SJCRH30 (cell line): ENCODE results near the gene HTR3C. TPM values are rescaled to one million over a fixed set of nuclear protein-coding genes. Genes with fewer than 3 reads are reported as not detected.
"Not testable (repeated sequence)": the region's sequence is repeated elsewhere in the genome, so short reads cannot be mapped to it uniquely, and the experiment has no call there.

Experiments used
- DNase-seq, 2 experiments: peaks; one replicate each; pipeline ENCODE4 v3.0.0-alpha.2; 2015 to 2020
- H3K27ac ChIP-seq: fragments of 250-450 bp; sonication (Bioruptor Pico); 2 replicates; pipeline ENCODE4 v1.5.1; 2020; ENCODE audit warnings: mild to moderate bottlenecking, moderate library complexity
- H3K27me3 ChIP-seq: fragments of 250-450 bp; sonication (Bioruptor Pico); 2 replicates; pipeline ENCODE4 v1.5.1; 2020; ENCODE audit warnings: mild to moderate bottlenecking, moderate library complexity
- H3K36me3 ChIP-seq: fragments of 250-450 bp; sonication (Bioruptor Pico); 2 replicates; pipeline ENCODE4 v1.5.1; 2020; ENCODE audit warnings: mild to moderate bottlenecking, moderate library complexity
- H3K4me1 ChIP-seq: fragments of 250-450 bp; sonication (Bioruptor Pico); 2 replicates; pipeline ENCODE4 v1.5.1; 2020; ENCODE audit warnings: mild to moderate bottlenecking, moderate library complexity
- H3K4me3 ChIP-seq: fragments of 250-450 bp; sonication (Bioruptor Pico); 2 replicates; pipeline ENCODE4 v1.5.1; 2020; ENCODE audit warnings: mild to moderate bottlenecking, moderate library complexity
- H3K9me3 ChIP-seq: fragments of 250-450 bp; sonication (Bioruptor Pico); replicated peaks from 2 replicates; pipeline ENCODE4 v1.5.1; 2020; ENCODE audit warnings: mild to moderate bottlenecking, moderate library complexity
- total RNA-seq: library from RNA; depleted of rRNA; stranded (reverse); fragments of >200 nt; shearing (Covaris generic); gene quantifications from 2 replicates; pipeline ENCODE4 v1.2.3, GENCODE V29; 2014; rRNA removed

Gene HTR3C, protein sequence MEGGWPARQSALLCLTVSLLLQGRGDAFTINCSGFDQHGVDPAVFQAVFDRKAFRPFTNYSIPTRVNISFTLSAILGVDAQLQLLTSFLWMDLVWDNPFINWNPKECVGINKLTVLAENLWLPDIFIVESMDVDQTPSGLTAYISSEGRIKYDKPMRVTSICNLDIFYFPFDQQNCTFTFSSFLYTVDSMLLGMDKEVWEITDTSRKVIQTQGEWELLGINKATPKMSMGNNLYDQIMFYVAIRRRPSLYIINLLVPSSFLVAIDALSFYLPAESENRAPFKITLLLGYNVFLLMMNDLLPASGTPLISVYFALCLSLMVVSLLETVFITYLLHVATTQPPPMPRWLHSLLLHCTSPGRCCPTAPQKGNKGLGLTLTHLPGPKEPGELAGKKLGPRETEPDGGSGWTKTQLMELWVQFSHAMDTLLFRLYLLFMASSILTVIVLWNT
- not detected in 2 replicates for total RNA-seq

DNA sequence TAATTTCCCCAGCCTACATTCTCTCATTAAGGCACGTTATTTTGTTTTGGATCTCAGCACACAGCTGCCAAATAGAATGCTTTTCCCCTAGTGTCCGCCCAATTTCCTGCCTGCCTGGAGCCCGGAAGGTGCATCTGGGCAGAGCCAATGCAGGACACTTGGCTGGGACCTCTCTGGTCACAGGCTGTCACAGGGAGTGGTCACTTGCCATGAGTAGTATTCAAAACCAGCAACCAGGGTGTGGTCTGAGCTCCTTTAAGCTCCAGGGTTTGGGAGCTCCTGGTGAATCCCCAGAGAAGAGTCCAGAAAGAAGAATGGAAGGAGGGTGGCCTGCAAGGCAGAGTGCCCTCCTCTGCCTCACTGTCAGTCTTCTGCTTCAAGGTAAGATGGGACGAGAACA, at the start of gene HTR3C:
Gene HTR3C, plus strand, starts transcription at position 281 of the 400 bp plus-strand sequence. Its CDS starts 34 bp downstream, at position 315.
- no peak within 1 kb of the TSS for H3K4me3 ChIP-seq
- H3K27me3 ChIP-seq: no peaks in the 10 kb centered on the region
- no peaks in the 10 kb centered on the region for H3K36me3 ChIP-seq
- no peak within 1 kb of the TSS for H3K27ac ChIP-seq
- H3K9me3 ChIP-seq: no peaks in the 10 kb centered on the region
- DNase-seq: no peak
- no peaks in the 10 kb centered on the region for H3K4me1 ChIP-seq

DNA sequence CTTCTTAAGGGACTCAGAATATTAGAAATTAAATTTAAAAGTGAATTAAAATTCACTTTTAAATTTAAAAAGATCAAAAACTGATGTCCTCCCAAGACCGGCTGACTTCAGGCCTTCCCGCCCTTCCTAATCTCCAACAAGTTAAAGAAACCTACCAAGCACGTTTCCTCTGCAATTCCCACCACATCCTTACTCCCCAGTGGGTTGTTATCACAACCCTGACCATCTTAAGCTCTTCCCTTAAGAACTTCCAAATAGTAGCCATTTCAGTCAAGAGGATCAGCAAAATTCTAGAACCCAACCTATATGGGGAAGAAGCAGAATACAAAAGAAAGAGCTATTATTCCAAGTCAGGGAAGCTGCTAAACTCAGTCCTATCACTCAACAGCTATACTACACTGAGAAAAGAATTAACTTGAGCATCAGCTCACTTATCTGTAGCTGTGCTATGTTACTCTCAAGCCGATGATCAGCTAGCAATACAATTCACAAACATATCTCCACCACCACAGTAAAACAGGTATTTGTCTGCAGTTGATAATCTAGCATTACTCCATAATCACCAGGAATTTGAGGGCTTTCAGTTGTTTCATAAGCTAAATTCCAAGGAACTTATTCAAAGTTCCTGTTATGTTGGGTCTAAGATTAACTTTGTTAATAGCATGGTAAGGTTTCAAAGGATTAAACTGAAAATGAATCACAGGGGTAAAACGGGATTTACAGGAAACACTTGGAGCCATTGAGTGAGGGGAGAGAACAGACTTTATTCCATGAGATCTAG, 49.5 kb upstream of the HTR3C start:
- Histone ChIP-seq H3K4me1 (peaks cover 2% of the 10 kb centered on the region; the same call in 1 of the 2 replicates), H3K27ac (no peak overlapping the region), H3K36me3 (no peaks in the 10 kb centered on the region), H3K27me3 (no peaks in the 10 kb centered on the region), H3K9me3 (no peaks in the 10 kb centered on the region; the same call in 1 of the 2 replicates), H3K4me3 (no peak overlapping the region)
- DNase-seq: no peak

DNA sequence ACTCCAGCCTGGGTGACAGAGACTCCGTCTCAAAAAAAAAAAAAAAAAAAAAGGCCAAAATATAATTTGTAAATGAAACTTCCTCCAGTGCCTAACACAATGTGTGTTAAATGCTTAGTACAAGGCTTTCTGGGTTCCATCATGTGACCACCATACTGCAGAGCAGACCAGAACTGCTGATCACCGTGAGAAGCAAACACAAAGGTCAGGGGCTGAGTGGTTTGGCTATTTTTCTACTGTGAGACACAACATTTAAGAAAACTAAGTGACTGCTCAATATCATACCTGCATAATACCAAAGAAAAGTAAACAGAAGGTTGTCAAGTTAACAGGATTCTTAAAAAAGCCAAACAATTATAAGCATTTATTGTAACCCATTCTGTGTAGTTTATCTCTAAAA, 48.4 kb upstream of the HTR3C start:
- Histone ChIP-seq H3K4me1 (peaks cover 2% of the 10 kb centered on the region; the same call in 1 of the 2 replicates), H3K36me3 (0 out of 2 replicates have a peak, but pooled peaks cover 5% of the 10 kb centered on the region), H3K9me3 (no peaks in the 10 kb centered on the region; the same call in 1 of the 2 replicates), H3K27ac (no peak overlapping the region), H3K27me3 (no peaks in the 10 kb centered on the region), H3K4me3 (no peak overlapping the region)
- no peak for DNase-seq

DNA sequence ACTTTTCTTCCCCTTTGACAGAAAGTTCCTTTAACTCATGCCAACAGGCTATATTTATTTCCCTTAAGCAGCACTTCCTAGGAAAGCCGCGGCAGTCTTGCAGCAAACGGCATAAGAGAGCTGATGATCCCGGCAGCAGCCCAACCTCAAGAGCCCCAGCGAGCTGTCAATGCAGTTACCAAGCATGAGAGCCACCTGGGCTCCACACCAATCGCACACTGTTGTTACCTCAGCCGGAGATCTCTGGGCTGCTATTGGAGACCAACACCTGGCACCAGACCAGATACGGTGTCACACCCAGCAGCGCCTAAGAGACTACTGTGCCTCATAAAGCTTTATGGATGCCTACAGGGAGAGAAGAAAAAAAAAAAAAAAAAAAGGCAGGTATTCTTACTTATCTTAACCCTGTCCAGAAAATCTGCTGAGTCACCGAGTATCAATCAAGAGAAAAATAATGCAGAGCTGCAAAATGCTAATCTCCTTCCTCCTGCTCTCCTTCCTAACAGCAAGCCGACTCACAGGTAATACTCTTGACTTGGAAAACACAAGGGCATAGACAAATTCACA, 46.8 kb upstream of the HTR3C start:
- no peak for DNase-seq

DNA sequence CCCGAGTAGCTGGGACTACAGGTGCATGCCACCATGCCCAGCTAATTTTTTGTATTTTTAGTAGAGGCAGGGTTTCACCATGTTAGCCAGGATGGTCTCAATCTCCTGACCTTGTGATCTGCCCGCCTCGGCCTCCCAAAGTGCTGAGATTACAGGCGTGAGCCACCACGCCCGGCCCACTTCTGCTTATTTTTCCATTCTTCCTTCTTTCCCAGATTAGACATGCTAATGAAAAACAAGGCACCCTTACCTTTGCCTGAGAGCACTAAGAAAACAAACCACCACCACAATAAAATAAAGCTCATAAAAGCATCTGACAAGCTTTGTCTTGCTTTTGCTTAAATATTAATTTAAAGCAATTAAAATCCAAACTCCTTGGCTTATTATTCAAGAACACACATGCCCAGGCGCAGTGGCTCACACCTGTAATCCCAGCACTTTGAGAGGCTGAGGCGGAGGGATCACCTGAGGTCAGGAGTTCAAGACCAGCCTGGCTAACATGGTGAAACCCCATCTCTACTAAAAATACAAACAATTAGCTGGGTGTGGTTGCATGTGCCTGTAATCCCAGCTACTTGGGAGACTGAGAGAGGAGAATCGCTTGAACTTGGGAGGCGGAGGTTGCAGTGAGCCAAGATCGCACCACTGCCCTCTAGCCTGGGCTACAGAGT, 45.6 kb upstream of the HTR3C start:
- not testable (repeated sequence) for H3K36me3 ChIP-seq, H3K4me1 ChIP-seq, H3K4me3 ChIP-seq, DNase-seq, H3K9me3 ChIP-seq, H3K27me3 ChIP-seq, H3K27ac ChIP-seq

More for the DNA sequence above, 46.8 kb upstream of the HTR3C start:
- 0 out of 2 replicates have a peak, but pooled peaks cover 8% of the 10 kb centered on the region for H3K36me3 ChIP-seq
- H3K27me3 ChIP-seq: no peaks in the 10 kb centered on the region
- peaks cover 2% of the 10 kb centered on the region; the same call in 1 of the 2 replicates for H3K4me1 ChIP-seq
- no peak overlapping the region for H3K27ac ChIP-seq
- no peaks in the 10 kb centered on the region; the same call in 1 of the 2 replicates for H3K9me3 ChIP-seq
- H3K4me3 ChIP-seq: no peak overlapping the region

DNA sequence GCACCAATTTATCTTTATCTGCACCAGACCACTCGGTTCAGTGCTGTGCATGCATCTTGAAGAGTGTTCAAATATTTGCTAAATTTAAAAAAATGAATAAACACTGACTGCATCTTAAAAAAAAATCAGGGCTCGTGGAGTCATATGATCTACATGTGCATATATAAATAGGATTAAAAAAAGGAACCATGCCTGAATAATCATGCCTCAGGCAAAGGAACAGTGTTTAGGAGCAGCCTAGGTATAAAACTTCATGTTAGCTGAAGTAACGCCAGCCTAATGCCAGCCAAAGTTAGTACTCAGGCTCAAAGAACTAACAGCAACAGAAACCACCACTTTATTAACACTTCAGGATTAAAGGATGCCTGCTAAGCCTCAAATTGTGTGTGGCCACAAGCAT, 44.7 kb upstream of the HTR3C start:
- DNase-seq: no peak
- H3K4me1 ChIP-seq: peaks cover 2% of the 10 kb centered on the region; the same call in 1 of the 2 replicates
- H3K9me3 ChIP-seq: no peaks in the 10 kb centered on the region; the same call in 1 of the 2 replicates
- no peak overlapping the region for H3K27ac ChIP-seq
- H3K4me3 ChIP-seq: no peak overlapping the region
- H3K27me3 ChIP-seq: no peaks in the 10 kb centered on the region
- 0 out of 2 replicates have a peak, but pooled peaks cover 10% of the 10 kb centered on the region for H3K36me3 ChIP-seq

DNA sequence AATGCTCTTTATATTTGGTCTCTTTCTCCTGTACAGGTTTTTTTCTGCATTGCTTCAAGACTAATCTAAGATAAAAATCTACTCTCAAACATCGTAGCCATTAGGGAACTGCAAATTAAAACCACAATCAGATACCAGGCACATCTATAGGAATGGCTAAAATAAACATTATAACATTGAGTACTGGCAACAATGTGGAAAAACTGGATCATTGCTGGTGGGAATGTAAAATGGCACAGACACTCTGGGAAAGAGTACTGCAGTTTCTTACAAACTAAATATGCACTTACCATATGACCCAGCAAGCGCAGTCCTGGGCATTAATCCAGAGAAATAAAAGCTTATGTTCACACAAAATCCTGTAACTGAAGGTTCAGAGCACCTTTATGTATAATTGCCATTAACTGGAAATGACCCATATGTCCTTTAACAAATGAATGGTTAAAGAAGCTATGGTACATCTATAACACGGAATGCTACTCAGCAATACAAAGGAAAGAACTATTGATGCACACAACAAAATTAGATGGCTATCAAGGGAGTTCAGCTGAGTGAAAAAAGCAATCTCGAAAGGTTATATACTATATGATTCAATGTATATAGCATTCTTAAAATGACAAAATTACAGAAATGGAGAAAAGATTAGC, 41.5 kb upstream of the HTR3C start:
- Histone ChIP-seq H3K9me3 (no peaks in the 10 kb centered on the region), H3K4me1 (no peaks in the 10 kb centered on the region; the same call in 1 of the 2 replicates), H3K36me3 (0 out of 2 replicates have a peak, but pooled peaks cover 10% of the 10 kb centered on the region), H3K27me3 (no peaks in the 10 kb centered on the region), H3K4me3 (no peak overlapping the region), H3K27ac (no peak overlapping the region)
- no peak for DNase-seq

DNA sequence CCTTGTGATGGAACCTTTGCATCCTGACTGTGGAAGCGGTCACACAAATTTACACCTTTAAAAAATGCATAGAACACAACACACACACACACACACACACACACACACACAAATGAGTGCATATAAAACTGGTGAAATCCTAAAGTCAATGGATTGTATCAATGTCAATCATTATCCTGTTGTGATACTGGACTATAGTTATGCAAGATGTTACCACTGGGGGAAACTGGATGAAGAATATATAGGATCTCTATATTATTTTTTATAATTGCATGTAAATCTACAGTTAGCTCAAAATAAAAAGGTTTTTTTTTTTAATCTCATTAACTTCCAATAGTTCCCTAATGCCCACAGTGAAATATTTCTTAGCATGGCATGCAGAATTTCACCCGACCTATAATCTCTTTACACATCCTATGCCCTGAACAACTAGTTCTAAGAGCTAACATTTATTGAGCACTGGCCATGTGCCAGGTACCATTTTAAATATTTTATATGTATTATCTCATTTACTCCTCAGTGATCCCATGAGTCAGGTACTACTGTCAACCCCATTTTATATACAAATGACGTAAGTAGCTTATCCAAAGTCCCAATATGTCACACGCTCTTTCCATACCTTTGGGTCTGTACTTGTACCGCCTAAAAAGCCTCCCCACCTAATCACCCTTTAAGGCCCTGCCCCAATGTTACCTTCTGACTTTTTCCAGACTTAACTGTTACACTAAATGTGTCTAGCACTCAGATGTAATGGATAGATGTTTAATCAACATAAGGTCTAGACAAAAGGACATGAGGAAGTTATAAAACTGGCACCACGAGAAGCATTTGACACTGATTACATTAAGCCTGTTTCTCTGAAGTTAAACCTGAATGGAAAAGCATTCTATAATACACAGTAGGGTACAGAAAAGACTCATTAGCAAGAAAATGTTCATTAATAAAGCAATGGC, 40.6 kb upstream of the HTR3C start:
- H3K4me1 ChIP-seq: no peaks in the 10 kb centered on the region; the same call in 1 of the 2 replicates
- no peaks in the 10 kb centered on the region for H3K27me3 ChIP-seq
- H3K36me3 ChIP-seq: 0 out of 2 replicates have a peak, but pooled peaks cover 10% of the 10 kb centered on the region
- H3K9me3 ChIP-seq: no peaks in the 10 kb centered on the region
- DNase-seq: no peak
- no peak overlapping the region for H3K4me3 ChIP-seq
- no peak overlapping the region for H3K27ac ChIP-seq

DNA sequence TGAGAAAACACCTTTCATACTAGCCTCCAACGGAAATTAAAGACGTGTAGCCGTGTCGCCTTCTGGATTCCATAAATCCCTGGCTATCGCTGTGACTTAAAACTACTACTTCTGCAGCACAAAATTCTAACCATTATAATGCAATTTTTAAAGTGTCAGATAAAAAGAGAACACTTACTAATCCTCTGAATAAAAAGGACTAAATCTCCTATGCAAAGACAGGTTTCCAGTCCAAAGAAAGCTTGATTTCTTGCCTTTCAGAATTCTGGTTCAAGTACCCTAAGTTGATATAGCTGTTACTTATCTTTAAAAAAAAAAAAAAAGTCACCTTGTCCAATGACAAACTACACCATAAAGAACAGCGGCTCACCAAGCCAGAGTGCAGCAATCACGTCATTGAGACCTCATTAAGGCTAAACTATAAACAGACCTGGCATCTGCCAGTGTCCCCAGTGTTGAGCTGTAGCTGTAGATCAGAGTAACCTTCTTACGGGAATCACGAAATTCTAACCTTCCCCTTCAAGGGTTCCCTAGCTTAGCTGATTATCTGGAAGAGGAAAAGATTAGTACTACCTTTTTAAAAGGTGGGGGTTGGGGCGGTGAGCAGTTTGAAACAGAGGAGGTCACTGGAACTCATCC, 37.3 kb upstream of the HTR3C start:
- Histone ChIP-seq H3K27me3 (no peaks in the 10 kb centered on the region), H3K9me3 (no peaks in the 10 kb centered on the region), H3K4me3 (no peak overlapping the region), H3K4me1 (no peaks in the 10 kb centered on the region; the same call in 1 of the 2 replicates), H3K27ac (no peak overlapping the region), H3K36me3 (0 out of 2 replicates have a peak, but pooled peaks cover 4% of the 10 kb centered on the region)
- no peak for DNase-seq

DNA sequence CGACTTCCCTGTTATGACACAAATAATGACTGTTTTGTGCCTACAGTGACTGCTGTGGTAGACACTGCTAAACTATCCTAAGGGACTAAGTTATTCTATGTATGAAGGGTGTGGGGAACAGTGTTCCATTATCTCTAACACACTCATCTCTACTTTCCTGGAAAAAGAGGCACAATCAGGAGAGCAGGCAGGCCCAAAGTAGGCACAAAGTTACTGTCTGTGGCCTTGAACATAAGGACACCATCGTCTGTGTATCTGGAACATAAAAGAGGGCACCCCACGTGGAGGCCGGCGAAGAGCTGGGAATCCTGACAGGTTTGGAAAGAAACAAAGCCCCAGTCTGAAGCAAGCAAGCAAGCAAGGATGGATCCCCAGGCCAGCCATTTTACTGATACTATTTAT, 36.7 kb upstream of the HTR3C start:
- H3K9me3 ChIP-seq: no peaks in the 10 kb centered on the region
- H3K4me3 ChIP-seq: no peak overlapping the region
- no peak overlapping the region for H3K27ac ChIP-seq
- no peaks in the 10 kb centered on the region; the same call in 1 of the 2 replicates for H3K4me1 ChIP-seq
- H3K27me3 ChIP-seq: no peaks in the 10 kb centered on the region
- H3K36me3 ChIP-seq: 0 out of 2 replicates have a peak, but pooled peaks cover under 1% of the 10 kb centered on the region
- DNase-seq: no peak

DNA sequence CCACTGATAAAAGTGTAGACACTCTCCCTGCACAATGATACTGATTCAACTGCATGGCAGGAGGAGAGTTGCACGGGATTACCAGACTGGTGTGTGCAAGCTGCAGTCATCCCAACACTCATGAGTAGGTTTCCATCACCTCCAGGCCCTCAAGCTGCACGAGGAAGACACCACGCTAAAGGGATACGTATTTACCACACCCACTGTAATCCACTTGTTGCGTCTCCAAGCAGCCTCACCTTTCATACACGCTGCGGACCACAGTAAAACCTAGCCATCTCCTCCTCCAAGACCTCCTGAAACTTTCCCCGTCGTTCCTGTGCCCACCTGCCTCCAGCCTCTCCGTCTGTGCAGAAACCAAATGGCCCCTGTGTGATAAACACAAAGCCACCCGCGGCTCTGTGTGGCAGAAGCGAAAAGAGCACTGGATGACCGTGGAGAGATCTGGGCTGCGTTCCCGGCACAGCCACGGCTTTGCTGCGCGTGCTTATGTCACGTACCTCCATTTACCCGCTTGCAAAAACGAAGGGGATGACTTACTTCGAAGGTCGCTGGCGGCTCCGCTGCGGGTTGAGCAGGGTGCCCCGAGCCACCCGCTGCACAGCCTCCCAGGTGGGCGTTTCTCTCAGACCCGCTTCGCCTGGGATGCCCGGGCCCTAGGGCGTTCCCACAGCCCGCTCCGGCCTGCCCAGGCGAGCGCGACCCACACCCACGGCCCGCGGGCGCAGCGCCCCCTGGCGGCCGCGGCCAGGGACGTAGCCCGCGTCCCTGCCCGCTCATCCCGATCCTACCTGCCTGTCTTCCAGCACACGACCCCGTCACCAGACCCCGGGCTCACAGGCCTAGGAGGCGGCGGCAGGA, 35.8 kb upstream of the HTR3C start:
- no peaks in the 10 kb centered on the region; the same call in 1 of the 2 replicates for H3K4me1 ChIP-seq
- no peaks in the 10 kb centered on the region for H3K36me3 ChIP-seq
- peak overlapping the region; percentile 38 for H3K27ac ChIP-seq
- no peaks in the 10 kb centered on the region for H3K9me3 ChIP-seq
- H3K4me3 ChIP-seq: peak overlapping the region; percentile 92
- H3K27me3 ChIP-seq: no peaks in the 10 kb centered on the region
- DNase-seq: peak; percentile 60 to 79
